GM12891 (cell line): Measurements from ENCODE around the gene CATSPERZ.

Experiments
- POLR2A ChIP-seq: IDR thresholded peaks from 2 replicates; pipeline ENCODE4 v1.6.1; 2011; ENCODE audit warnings: low read depth, low read length, control low read depth
- POLR2AphosphoS5 ChIP-seq: IDR thresholded peaks from 2 replicates; pipeline ENCODE4 v1.6.1; 2011; ENCODE audit warnings: low read depth, low read length, control low read depth
- POU2F2 ChIP-seq: IDR thresholded peaks from 2 replicates; pipeline ENCODE4 v1.6.1; 2011; ENCODE audit warnings: low read depth, mild to moderate bottlenecking, control low read depth, low read length, moderate library complexity
- SPI1 ChIP-seq: IDR thresholded peaks from 2 replicates; pipeline ENCODE4 v1.6.1; 2011; ENCODE audit warnings: low read depth, low read length, control low read depth
- TAF1 ChIP-seq: IDR thresholded peaks from 2 replicates; pipeline ENCODE4 v1.6.1; 2011; ENCODE audit warnings: low read depth, low read length, control low read depth

DNA sequence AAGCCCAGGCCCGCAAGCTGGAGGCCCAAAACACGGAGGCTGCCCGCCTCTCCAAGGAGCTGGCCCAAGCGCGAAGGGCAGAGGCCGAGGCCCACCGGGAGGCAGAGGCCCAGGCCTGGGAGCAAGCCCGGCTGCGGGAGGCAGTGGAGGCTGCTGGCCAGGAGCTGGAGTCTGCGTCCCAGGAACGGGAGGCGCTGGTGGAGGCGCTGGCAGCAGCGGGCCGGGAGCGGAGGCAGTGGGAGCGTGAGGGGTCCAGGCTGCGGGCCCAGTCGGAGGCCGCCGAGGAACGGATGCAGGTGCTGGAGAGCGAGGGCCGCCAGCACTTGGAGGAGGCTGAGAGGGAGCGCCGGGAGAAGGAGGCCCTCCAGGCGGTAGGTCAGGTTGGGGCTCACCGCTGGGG, 44.6 kb downstream of the CATSPERZ start:
- TF ChIP-seq TAF1 (no peak), POLR2AphosphoS5 (no peak), POLR2A (no peak), SPI1 (no peak), POU2F2 (no peak)
